Immature natural killer cell (primary cell): Measurements from ENCODE around the gene PLEKHH3. TPM values are rescaled to one million over a fixed set of nuclear protein-coding genes. Genes with fewer than 3 reads are reported as not detected.
"Not testable (repeated sequence)": the region's sequence is repeated elsewhere in the genome, so short reads cannot be mapped to it uniquely, and the experiment has no call there.

Source experiments
- DNase-seq, 3 donors: peaks; one replicate each; pipeline ENCODE4 v3.0.0; 2022; ENCODE audit warnings: mixed read lengths in 1 of 3
- H3K27ac Mint-ChIP-seq, 6 donors: one replicate each; pipeline ENCODE4 v1.8.0; 2020; ENCODE audit warnings: mixed read lengths in 6 of 6, mild to moderate bottlenecking in 5 of 6, inconsistent platforms in 4 of 6, moderate library complexity in 3 of 6
- H3K27me3 Mint-ChIP-seq, 3 donors: one replicate each; pipeline ENCODE4 v1.8.0; 2020 to 2021; ENCODE audit warnings: low read depth in 3 of 3, mild to moderate bottlenecking in 3 of 3, mixed read lengths in 3 of 3, moderate library complexity in 3 of 3, inconsistent platforms in 1 of 3
- H3K36me3 Mint-ChIP-seq, 3 donors: one replicate each; pipeline ENCODE4 v1.8.0; 2020; ENCODE audit warnings: mixed read lengths in 3 of 3, inconsistent platforms in 2 of 3, mild to moderate bottlenecking in 2 of 3
- H3K4me1 Mint-ChIP-seq, 2 donors: one replicate each; pipeline ENCODE4 v1.8.0; 2020; ENCODE audit warnings: inconsistent platforms in 2 of 2, mild to moderate bottlenecking in 2 of 2, mixed read lengths in 2 of 2, moderate library complexity in 1 of 2
- H3K4me3 Mint-ChIP-seq, 5 donors: one replicate each; pipeline ENCODE4 v1.8.0; 2020; ENCODE audit warnings: mild to moderate bottlenecking in 5 of 5, mixed read lengths in 5 of 5, inconsistent platforms in 3 of 5, moderate library complexity in 3 of 5
- H3K9me3 Mint-ChIP-seq, 6 donors: one replicate each; pipeline ENCODE4 v1.8.0; 2020; ENCODE audit warnings: mild to moderate bottlenecking in 6 of 6, mixed read lengths in 6 of 6, inconsistent platforms in 4 of 6, moderate library complexity in 3 of 6
- polyA plus RNA-seq, 3 donors: library from polyadenylated mRNA; unstranded; fragments of 300-500 nt; fragmentation: Illumina TruSeq; gene quantifications; one replicate each; pipeline ENCODE4 v1.2.3, GENCODE V29; 2021

Gene PLEKHH3
- polyA plus RNA-seq, 3 donors from 2014 or later: not detected

GRCh38 chr17:42623732-42624596 is 52.8 kb downstream of the PLEKHH3 start:
- H3K4me1 Mint-ChIP-seq: peaks cover 2 to 3% of the 10 kb centered on the region in 2 donors
- H3K9me3 Mint-ChIP-seq: peaks cover 0 to 1% (median 0%) of the 10 kb centered on the region in 6 donors
- peaks cover 0 to 3% (median 2%) of the 10 kb centered on the region in 3 donors for H3K27me3 Mint-ChIP-seq
- no peak overlapping the region for H3K4me3 Mint-ChIP-seq
- DNase-seq: no peak
- peaks cover 0 to 7% (median 0%) of the 10 kb centered on the region in 3 donors for H3K36me3 Mint-ChIP-seq
- no peak overlapping the region for H3K27ac Mint-ChIP-seq

- H3K9me3 Mint-ChIP-seq: peaks cover 0 to 1% (median 0%) of the 10 kb centered on the region in 6 donors
- DNase-seq: no peak
- peaks cover 9 to 10% of the 10 kb centered on the region in 2 donors for H3K4me1 Mint-ChIP-seq
- no peak overlapping the region for H3K27ac Mint-ChIP-seq
- H3K27me3 Mint-ChIP-seq: peaks cover 0 to 3% (median 2%) of the 10 kb centered on the region in 3 donors
- peaks cover 0 to 6% (median 0%) of the 10 kb centered on the region in 3 donors for H3K36me3 Mint-ChIP-seq
- H3K4me3 Mint-ChIP-seq: no peak overlapping the region
These were observed 53.5 kb downstream of the PLEKHH3 start for GRCh38 chr17:42623271-42623670.

- DNase-seq, H3K4me3 Mint-ChIP-seq, H3K27me3 Mint-ChIP-seq, H3K27ac Mint-ChIP-seq, H3K9me3 Mint-ChIP-seq, H3K36me3 Mint-ChIP-seq: not testable (repeated sequence)
- H3K4me1 Mint-ChIP-seq: peaks cover 14% of the 10 kb centered on the region in 2 donors
These were observed 54.8 kb downstream of the PLEKHH3 start for GRCh38 chr17:42621987-42622386.

- peak overlapping the region in 4 of 5 donors; percentile 2 to 68 (median 62) for H3K4me3 Mint-ChIP-seq
- H3K27ac Mint-ChIP-seq: peak overlapping the region in 4 of 6 donors; percentile 17 to 58 (median 32)
- peaks cover 0 to 3% (median 2%) of the 10 kb centered on the region in 3 donors for H3K27me3 Mint-ChIP-seq
- peak in 1 of 3 donors; percentile 10 for DNase-seq
- H3K9me3 Mint-ChIP-seq: no peaks in the 10 kb centered on the region
- peaks cover 14% of the 10 kb centered on the region in 2 donors for H3K4me1 Mint-ChIP-seq
- peaks cover 3 to 19% (median 6%) of the 10 kb centered on the region in 3 donors for H3K36me3 Mint-ChIP-seq
These were observed 58.2 kb downstream of the PLEKHH3 start for GRCh38 chr17:42618442-42619150.

- H3K27ac Mint-ChIP-seq: peak overlapping the region in 2 of 6 donors; percentile 39 to 58
These were observed 58.8 kb downstream of the PLEKHH3 start for GRCh38 chr17:42617956-42618431.

More at GRCh38 chr17:42617956-42618431, 58.8 kb downstream of the PLEKHH3 start:
- Mint-ChIP-seq H3K9me3 (no peaks in the 10 kb centered on the region), H3K4me3 (no peak overlapping the region), H3K36me3 (peaks cover 0 to 20% (median 6%) of the 10 kb centered on the region in 3 donors), H3K4me1 (peaks cover 14% of the 10 kb centered on the region in 2 donors), H3K27me3 (peaks cover 0 to 4% (median 2%) of the 10 kb centered on the region in 3 donors)
- DNase-seq: no peak

Other genes with a start within 250 kb of the PLEKHH3 start
- 1 to 10 TPM in 2 of 3 donors, under 1 TPM in 1; 0.76 to 4.2 (median 1.4) TPM for gene ATP6V0A1, start 218.1 kb downstream of the PLEKHH3 start, polyA plus RNA-seq
- 10 to 100 TPM; 28.1 to 43.5 (median 33.6) TPM for gene NAGLU, start 140.8 kb downstream of the PLEKHH3 start, polyA plus RNA-seq
- 1 to 10 TPM in 1 of 3 donors, under 1 TPM in 1, not detected in 1; 0.99 to 1.9 TPM for gene HSD17B1, start 124.1 kb downstream of the PLEKHH3 start, polyA plus RNA-seq
- 100 to 1,000 TPM in 1 of 3 donors, 10 to 100 TPM in 2; 54.1 to 136 (median 72.5) TPM for gene COASY, start 114.8 kb downstream of the PLEKHH3 start, polyA plus RNA-seq
- 10 to 100 TPM; 25.0 to 41.0 (median 30.5) TPM for gene MLX, start 109.9 kb downstream of the PLEKHH3 start, polyA plus RNA-seq
- gene PSMC3IP, start 99.3 kb downstream of the PLEKHH3 start, polyA plus RNA-seq: 1 to 10 TPM in 2 of 3 donors, under 1 TPM in 1; 0.91 to 3.0 (median 1.5) TPM
- gene RETREG3, start 67.6 kb downstream of the PLEKHH3 start, polyA plus RNA-seq: 100 to 1,000 TPM; 132 to 168 (median 133) TPM
- 10 to 100 TPM in 2 of 3 donors, 1 to 10 TPM in 1; 6.0 to 16.9 (median 10.9) TPM for gene TUBG1, start 67.3 kb downstream of the PLEKHH3 start, polyA plus RNA-seq
- gene TUBG2, start 17.7 kb downstream of the PLEKHH3 start, polyA plus RNA-seq: 1 to 10 TPM; 1.3 to 4.0 (median 3.4) TPM
- gene CCR10, start 4.8 kb upstream of the PLEKHH3 start, polyA plus RNA-seq: under 1 TPM in 2 of 3 donors, not detected in 1; 0.17 to 0.26 TPM
- under 1 TPM in 1 of 3 donors, not detected in 2; 0.73 TPM for gene CNTNAP1, start 5.5 kb upstream of the PLEKHH3 start, polyA plus RNA-seq
- 10 to 100 TPM in 2 of 3 donors, 1 to 10 TPM in 1; 9.8 to 32.3 (median 19.5) TPM for gene EZH1, start 68.0 kb upstream of the PLEKHH3 start, polyA plus RNA-seq
- not detected for gene RAMP2, start 84.2 kb upstream of the PLEKHH3 start, polyA plus RNA-seq
- 10 to 100 TPM; 60.2 to 94.1 (median 90.2) TPM for gene VPS25, start 96.5 kb upstream of the PLEKHH3 start, polyA plus RNA-seq
- not detected for gene WNK4, start 103.6 kb upstream of the PLEKHH3 start, polyA plus RNA-seq
- 100 to 1,000 TPM; 162 to 221 (median 186) TPM for gene COA3, start 121.7 kb upstream of the PLEKHH3 start, polyA plus RNA-seq
- gene CNTD1, start 121.9 kb upstream of the PLEKHH3 start, polyA plus RNA-seq: under 1 TPM in 2 of 3 donors, not detected in 1; 0.10 to 0.40 TPM
- 100 to 1,000 TPM in 2 of 3 donors, 10 to 100 TPM in 1; 97.6 to 163 (median 135) TPM for gene BECN1, start 147.3 kb upstream of the PLEKHH3 start, polyA plus RNA-seq
- 100 to 1,000 TPM; 122 to 200 (median 161) TPM for gene PSME3, start 156.4 kb upstream of the PLEKHH3 start, polyA plus RNA-seq
- under 1 TPM in 1 of 3 donors, not detected in 2; 0.12 TPM for gene AOC2, start 167.6 kb upstream of the PLEKHH3 start, polyA plus RNA-seq
- not detected for gene AOC3, start 174.2 kb upstream of the PLEKHH3 start, polyA plus RNA-seq
- gene G6PC1, start 223.8 kb upstream of the PLEKHH3 start, polyA plus RNA-seq: not detected